Fibroblast of villous mesenchyme (primary cell): ENCODE measurements around the gene PDGFB. TPM values are rescaled to one million over a fixed set of nuclear protein-coding genes. Genes with fewer than 3 reads are reported as not detected.

Experiments used
- DNase-seq: peaks from one replicate; pipeline ENCODE4 v3.0.0-alpha.2; 2010; ENCODE audit warnings: low read depth
- H3K4me3 ChIP-seq: 2 replicates; pipeline ENCODE4 v1.5.1; 2011; ENCODE audit warnings: low read depth, mild to moderate bottlenecking, low read length
- total RNA-seq: library from RNA; depleted of rRNA; stranded (reverse); fragments of >200 nt; gene quantifications from 2 replicates; pipeline ENCODE4 v1.2.3, GENCODE V29; 2012
- TF ChIP-seq, protein P1 (sequence below): IDR thresholded peaks from 2 replicates; pipeline ENCODE4 v1.5.1; 2012; ENCODE audit warnings: low read depth, mild to moderate bottlenecking, low read length; ENCODE audit not compliant: insufficient read depth

Gene PDGFB
- total RNA-seq, 1 donor: 11.7 TPM

DNA sequence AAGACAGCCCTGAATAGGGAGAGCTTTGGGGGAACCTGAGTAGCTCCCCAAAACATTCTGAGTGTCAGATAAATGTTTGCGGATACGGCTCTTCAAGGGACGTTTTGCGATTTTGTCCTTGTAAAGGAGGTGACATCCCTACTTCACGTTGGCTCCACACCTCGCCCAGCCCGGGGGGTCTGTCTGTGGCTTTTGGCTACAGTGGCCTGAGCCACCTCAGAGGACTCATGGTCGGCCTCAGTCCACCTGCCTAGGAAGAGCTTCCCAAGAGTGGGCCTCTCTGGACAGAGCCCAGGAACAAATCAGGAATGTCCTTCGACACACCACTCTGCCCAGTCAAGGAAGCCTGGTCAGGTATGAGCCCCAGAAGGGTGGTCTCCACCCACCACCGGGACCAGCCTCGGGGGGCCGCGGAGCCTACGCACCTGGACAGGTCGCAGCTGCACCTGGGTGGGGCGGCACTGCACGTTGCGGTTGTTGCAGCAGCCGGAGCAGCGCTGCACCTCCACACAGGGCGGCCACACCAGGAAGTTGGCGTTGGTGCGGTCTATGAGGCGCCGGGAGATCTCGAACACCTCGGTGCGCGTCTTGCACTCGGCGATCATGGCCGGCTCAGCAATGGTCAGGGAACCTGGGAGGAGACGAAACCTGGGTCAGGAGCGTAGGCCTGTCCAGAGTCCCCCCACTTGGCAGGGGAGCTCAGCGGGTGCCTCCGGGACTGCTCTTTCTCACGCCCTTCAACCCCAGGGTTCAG is 13.4 kb downstream of the PDGFB start:
- TF ChIP-seq, protein P1, sequence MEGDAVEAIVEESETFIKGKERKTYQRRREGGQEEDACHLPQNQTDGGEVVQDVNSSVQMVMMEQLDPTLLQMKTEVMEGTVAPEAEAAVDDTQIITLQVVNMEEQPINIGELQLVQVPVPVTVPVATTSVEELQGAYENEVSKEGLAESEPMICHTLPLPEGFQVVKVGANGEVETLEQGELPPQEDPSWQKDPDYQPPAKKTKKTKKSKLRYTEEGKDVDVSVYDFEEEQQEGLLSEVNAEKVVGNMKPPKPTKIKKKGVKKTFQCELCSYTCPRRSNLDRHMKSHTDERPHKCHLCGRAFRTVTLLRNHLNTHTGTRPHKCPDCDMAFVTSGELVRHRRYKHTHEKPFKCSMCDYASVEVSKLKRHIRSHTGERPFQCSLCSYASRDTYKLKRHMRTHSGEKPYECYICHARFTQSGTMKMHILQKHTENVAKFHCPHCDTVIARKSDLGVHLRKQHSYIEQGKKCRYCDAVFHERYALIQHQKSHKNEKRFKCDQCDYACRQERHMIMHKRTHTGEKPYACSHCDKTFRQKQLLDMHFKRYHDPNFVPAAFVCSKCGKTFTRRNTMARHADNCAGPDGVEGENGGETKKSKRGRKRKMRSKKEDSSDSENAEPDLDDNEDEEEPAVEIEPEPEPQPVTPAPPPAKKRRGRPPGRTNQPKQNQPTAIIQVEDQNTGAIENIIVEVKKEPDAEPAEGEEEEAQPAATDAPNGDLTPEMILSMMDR: no peak
- no peak overlapping the region for H3K4me3 ChIP-seq
- no peak for DNase-seq

DNA sequence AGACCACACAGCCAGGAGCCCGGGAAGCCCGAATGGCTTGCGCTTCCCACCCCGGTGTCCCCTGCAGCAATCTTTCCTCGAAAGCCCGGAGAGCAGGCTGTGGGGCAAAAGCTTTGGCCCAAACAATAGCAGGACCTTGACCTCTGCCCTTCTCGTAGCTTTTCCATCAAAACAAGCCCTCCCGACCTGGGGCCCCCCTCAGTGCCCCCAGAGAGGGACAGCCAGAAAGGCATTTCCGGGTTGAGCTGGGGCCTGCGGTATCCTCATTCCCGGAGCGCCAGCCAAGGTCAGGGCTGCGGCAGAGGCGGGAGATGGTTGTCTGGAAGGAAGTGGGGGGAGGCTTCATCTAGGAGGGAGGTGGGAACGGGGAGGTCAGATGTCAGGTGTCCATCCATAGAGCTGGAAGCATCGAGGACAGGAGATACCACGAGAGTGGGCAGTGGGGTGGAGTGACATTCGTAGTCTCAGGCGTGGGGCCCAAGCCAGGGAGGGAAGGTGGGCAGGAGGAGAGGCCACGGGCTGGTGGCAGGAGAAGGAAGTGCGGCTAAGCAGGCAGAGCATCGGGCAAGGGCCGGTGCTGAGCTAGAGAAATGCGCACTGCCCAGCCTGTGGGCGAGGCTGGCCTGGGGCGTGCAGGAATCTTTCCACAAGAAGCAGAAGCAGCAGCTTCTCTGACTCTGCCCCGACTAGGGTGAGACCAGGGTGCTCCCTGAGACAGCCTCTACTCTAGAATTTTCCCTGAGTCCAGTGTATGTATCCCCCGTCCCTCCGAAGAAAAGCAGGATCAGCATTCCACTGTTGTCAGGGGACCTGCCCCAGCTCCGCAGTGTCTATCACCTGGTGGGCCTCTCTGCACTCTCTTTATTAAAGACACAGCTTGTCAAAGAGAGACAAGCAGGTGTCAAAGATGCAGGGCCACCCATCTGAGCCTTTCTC is 14.3 kb downstream of the PDGFB start:
- no peak overlapping the region for H3K4me3 ChIP-seq
- no peak for DNase-seq
- TF ChIP-seq, protein P1: no peak

DNA sequence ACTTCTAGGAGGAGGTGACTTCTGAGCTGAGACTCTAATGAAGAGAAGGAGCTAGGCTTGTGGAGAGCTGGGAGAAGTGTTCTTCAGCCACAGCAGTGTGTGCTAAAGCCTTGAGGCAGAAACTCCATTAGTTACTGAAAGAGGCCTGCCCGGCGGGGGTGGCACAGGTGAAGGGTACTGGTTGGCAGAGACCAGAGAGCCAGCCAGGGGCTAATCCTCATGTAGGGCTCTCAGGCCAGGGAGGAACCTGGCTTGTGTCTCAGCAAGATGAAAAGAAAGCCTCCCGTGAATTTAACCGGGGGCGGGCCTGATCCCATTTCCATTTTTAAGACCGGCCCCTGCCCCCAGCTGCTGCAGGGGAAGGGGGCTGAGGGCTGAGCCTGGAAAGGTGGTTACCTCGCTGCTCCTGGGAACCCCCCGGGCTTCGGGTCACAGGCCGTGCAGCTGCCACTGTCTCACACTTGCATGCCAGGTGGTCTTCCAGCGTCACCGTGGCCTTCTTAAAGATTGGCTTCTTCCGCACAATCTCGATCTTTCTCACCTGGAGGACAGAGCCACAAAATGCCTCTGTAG is 15.0 kb downstream of the PDGFB start:
- H3K4me3 ChIP-seq: no peak overlapping the region
- DNase-seq: no peak
- TF ChIP-seq, protein P1: no peak

DNA sequence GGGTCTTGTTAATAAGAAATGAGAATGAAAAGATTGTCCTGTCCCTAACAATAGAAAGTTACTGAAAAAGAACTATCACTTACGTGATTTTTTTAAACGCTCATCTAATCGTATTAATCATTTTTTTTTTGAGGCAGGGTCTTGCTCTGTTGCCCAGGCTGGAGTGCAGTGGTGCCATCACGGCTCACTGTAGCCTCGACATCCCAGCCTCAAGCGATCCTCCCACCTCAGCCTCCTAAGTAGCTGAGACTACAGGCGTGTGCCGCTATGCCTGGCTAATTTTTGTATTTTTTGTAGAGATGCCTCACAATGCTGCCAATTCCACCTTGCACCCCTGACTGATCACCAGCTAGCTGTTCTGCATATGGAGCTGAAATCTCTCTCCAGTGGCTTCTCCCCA is 15.7 kb downstream of the PDGFB start:
- TF ChIP-seq, protein P1: no peak
- no peak overlapping the region for H3K4me3 ChIP-seq
- DNase-seq: no peak

DNA sequence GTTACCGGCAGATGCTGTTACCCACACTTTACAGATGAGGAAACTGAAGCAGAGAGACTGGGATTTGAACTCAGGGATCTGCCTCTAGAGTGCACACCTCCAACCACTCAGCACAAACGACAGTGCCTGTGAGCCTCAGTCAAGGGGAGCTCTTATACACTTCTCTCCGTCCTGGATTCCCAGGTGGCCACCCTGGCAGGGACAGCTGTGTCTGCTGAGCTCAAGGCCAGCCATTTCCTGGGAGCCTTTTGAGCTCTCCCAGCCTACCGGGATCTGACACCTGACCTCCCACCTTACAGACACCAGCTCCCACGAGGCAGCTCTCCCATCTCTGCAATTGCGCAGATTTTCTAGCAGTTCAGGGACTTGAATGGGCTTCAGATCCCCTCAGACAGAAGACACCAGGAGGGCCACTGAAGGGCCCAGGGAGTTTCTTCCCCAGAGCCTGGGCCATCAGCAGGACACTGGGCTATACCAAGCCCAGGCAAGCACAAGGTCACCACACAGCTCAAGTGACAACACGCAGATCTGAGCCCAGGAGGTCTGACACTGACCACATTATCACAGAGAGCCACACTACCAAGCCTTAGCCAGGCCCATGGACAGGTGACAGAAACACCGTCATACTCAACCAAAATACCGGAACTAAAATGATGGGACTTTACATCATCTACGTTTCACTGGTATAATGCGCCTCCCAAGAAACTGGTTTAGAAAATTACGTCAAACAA is 17.1 kb downstream of the PDGFB start:
- TF ChIP-seq, protein P1: no peak
- no peak overlapping the region for H3K4me3 ChIP-seq
- no peak for DNase-seq

DNA sequence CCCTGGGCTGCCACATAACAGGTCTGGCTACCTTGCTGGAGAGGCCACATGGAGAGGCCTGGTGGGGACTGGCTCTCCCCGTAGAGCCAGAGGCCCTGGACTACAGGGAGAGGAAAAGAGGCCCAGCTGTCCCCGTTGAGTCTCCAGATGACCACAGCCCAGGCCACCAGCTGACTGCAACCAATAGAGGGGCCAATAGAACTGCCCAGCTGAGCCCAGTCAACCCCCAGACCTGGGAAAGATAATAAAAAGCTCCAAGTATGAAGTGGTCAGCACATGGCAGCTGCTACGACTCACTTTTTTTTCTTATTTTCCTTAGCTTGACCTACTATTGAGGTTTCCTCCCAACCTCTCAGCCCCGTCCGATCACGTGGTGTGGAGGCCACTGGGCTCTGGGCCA is 18.4 kb downstream of the PDGFB start:
- DNase-seq: no peak
- TF ChIP-seq, protein P1: no peak
- no peak overlapping the region for H3K4me3 ChIP-seq
